Lung (tissue), 12 donors: ENCODE measurements around the gene SLC35A1. TPM values are rescaled to one million over a fixed set of nuclear protein-coding genes. Genes with fewer than 3 reads are reported as not detected.

Experiments used
- ATAC-seq: fragments of 200-7000 bp; cut with Tn5 transposase; one replicate; pipeline ENCODE4 v1.9.1; 2020; ENCODE audit warnings: moderate number of reproducible peaks; ENCODE audit not compliant: insufficient read depth, low FRiP score
- DNase-seq, 3 donors: peaks; one replicate each; pipeline ENCODE4 v3.0.0-alpha.2; 2013 to 2017
- H3K27ac ChIP-seq, 2 donors: one replicate each; pipeline ENCODE4 v1.5.1; 2013; ENCODE audit warnings: mild to moderate bottlenecking in 2 of 2, moderate library complexity in 2 of 2, control low read depth in 1 of 2, inconsistent platforms in 1 of 2, low read depth in 1 of 2, low read length in 1 of 2
- H3K27me3 ChIP-seq, 3 donors: one replicate each; pipeline ENCODE4 v1.5.1; 2013; ENCODE audit warnings: low read length in 2 of 3; ENCODE audit not compliant: control insufficient read depth in 3 of 3, insufficient read depth in 3 of 3
- H3K36me3 ChIP-seq, 4 donors: one replicate each; pipeline ENCODE4 v1.5.1; 2013; ENCODE audit warnings: low read length in 4 of 4, mild to moderate bottlenecking in 1 of 4, moderate library complexity in 1 of 4; ENCODE audit not compliant: control insufficient read depth in 4 of 4, insufficient read depth in 4 of 4
- H3K4me1 ChIP-seq, 5 donors: one replicate each; pipeline ENCODE4 v1.5.1; 2013; ENCODE audit warnings: low read length in 5 of 5, mild to moderate bottlenecking in 2 of 5, moderate library complexity in 1 of 5; ENCODE audit not compliant: control insufficient read depth in 5 of 5, insufficient read depth in 5 of 5
- H3K4me3 ChIP-seq: one replicate; pipeline ENCODE4 v1.5.1; 2013; ENCODE audit warnings: mild to moderate bottlenecking, control low read depth, moderate library complexity
- H3K9ac ChIP-seq, 2 donors: one replicate each; pipeline ENCODE4 v1.5.1; 2013; ENCODE audit warnings: low read length in 2 of 2, control low read depth in 1 of 2; ENCODE audit not compliant: insufficient read depth in 1 of 2
- H3K9me3 ChIP-seq, 4 donors: one replicate each; pipeline ENCODE4 v1.5.1; 2013; ENCODE audit warnings: low read length in 3 of 4, mild to moderate bottlenecking in 1 of 4, moderate library complexity in 1 of 4; ENCODE audit not compliant: control insufficient read depth in 4 of 4, insufficient read depth in 3 of 4
- WGBS, 2 donors: extraction: QIAGEN DNeasy Blood & Tissue Kit; methylation state at CpG; one replicate each; pipeline ENCODE4 v1.1.7; 2013; 5-methylcytosine and 5-hydroxymethylcytosine counted together
- polyA plus RNA-seq, 2 donors: library from polyadenylated mRNA; stranded (reverse); fragments of 200-250 nt; gene quantifications; one replicate each; pipeline ENCODE4 v1.2.1, GENCODE V29; 2013
- total RNA-seq, 2 donors: library from RNA; depleted of rRNA in 1 of 2; stranded (reverse); fragments of >200 nt in 1 of 2; gene quantifications; one replicate each; pipeline ENCODE4 v1.2.1, GENCODE V29; 2014 to 2021
- TF ChIP-seq, protein P1 (sequence below): IDR thresholded peaks from 2 replicates; pipeline ENCODE4 v1.5.1; 2012; ENCODE audit warnings: mild to moderate bottlenecking; ENCODE audit errors: control extremely low read depth, extremely low read depth
- donor health status: control.
- donor health status: control.
- donor health status: Bipolar disorder and iron deficiency.
- donor health status: healthy.
- donor health status: DM: yes; HTN: yes; CAD: no.

Gene SLC35A1
- total and polyA plus RNA-seq, 4 donors: 19.3 to 42.2 (median 27.2) TPM

- H3K27ac ChIP-seq: no peak overlapping the region
- ATAC-seq (no peak), DNase-seq (no peak)
- H3K9ac ChIP-seq: no peak overlapping the region
- H3K4me1 ChIP-seq: no peaks in the 10 kb centered on the region
- peaks cover 0 to 2% (median 0%) of the 10 kb centered on the region in 4 donors for H3K9me3 ChIP-seq
- TF ChIP-seq, protein P1, sequence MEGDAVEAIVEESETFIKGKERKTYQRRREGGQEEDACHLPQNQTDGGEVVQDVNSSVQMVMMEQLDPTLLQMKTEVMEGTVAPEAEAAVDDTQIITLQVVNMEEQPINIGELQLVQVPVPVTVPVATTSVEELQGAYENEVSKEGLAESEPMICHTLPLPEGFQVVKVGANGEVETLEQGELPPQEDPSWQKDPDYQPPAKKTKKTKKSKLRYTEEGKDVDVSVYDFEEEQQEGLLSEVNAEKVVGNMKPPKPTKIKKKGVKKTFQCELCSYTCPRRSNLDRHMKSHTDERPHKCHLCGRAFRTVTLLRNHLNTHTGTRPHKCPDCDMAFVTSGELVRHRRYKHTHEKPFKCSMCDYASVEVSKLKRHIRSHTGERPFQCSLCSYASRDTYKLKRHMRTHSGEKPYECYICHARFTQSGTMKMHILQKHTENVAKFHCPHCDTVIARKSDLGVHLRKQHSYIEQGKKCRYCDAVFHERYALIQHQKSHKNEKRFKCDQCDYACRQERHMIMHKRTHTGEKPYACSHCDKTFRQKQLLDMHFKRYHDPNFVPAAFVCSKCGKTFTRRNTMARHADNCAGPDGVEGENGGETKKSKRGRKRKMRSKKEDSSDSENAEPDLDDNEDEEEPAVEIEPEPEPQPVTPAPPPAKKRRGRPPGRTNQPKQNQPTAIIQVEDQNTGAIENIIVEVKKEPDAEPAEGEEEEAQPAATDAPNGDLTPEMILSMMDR: no peak
- WGBS, 2 donors: 91 to 94% methylated on average over 6 of the region's 6 CpGs
- H3K36me3 ChIP-seq: peaks cover 4 to 24% (median 10%) of the 10 kb centered on the region in 4 donors
- no peak overlapping the region for H3K4me3 ChIP-seq
- no peaks in the 10 kb centered on the region for H3K27me3 ChIP-seq
Measured at GRCh38 chr6:87539554-87539953, 66.8 kb downstream of the SLC35A1 start.

DNA sequence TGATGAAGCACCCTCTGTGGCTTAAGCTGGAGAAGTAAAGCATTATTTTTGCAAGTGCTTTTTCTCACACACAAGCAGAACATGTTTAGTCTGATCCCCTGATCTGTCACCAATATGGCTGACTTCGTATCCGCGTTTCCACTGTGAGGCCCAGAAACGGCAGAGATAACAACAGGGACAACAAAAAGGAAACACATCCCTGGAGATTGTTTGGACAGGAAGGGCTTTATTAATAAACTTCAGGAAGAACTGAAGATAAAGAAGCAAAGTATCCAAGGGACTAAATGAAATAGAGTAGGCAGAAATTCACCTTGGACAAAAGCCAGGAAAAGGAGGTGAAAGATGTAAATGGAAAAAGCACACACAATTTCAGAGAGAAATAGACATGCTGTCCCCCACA lies 67.8 kb downstream of the SLC35A1 start:
- DNase-seq (peak in 2 of 3 donors; percentile 26 to 46), ATAC-seq (no peak)
- TF ChIP-seq, protein P1: no peak
- Histone ChIP-seq H3K27me3 (no peaks in the 10 kb centered on the region), H3K9ac (no peak overlapping the region), H3K36me3 (peaks cover 6 to 23% (median 12%) of the 10 kb centered on the region in 4 donors), H3K4me1 (no peaks in the 10 kb centered on the region), H3K4me3 (no peak overlapping the region), H3K9me3 (peaks cover 0 to 2% (median 0%) of the 10 kb centered on the region in 4 donors), H3K27ac (no peak overlapping the region)
- WGBS, 2 donors: 51 to 81% methylated on average over 4 of the region's 4 CpGs

- Histone ChIP-seq H3K9ac (no peak overlapping the region), H3K9me3 (peaks cover 0 to 2% (median 0%) of the 10 kb centered on the region in 4 donors), H3K4me3 (no peak overlapping the region), H3K27me3 (no peaks in the 10 kb centered on the region), H3K4me1 (no peaks in the 10 kb centered on the region), H3K27ac (peak overlapping the region in 1 of 2 donors; percentile 40), H3K36me3 (peaks cover 6 to 27% (median 12%) of the 10 kb centered on the region in 4 donors)
- ATAC-seq: no peak
- TF ChIP-seq, protein P1: no peak
- WGBS, 2 donors: 88 to 92% methylated on average over 1 of the region's 1 CpG
- DNase-seq: no peak
Measured at GRCh38 chr6:87541041-87541440, 68.3 kb downstream of the SLC35A1 start.

DNA sequence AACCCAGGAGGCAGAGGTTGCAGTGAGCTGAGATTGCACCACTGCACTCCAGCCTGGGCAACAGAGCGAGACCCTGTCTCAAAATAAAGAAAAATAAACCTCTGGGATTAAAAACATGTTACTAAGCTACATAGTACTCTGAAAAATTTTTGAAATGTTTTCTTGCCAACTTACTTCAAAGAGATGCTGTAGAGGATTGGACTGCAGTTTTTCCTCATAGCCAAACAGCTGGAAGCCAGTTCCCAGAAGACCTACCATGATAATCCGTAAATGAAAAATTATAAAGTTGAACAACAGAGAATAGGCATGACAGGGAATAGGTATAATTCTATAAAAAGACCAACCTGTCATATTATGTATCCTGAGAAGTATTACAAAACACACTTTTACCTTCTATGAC lies 69.0 kb downstream of the SLC35A1 start:
- Histone ChIP-seq H3K36me3 (peaks cover 9 to 27% (median 16%) of the 10 kb centered on the region in 4 donors), H3K27ac (no peak overlapping the region), H3K4me3 (no peak overlapping the region), H3K4me1 (no peaks in the 10 kb centered on the region), H3K27me3 (no peaks in the 10 kb centered on the region), H3K9me3 (peaks cover 0 to 2% (median 0%) of the 10 kb centered on the region in 4 donors), H3K9ac (no peak overlapping the region)
- WGBS, 2 donors: 83 to 94% methylated on average over 2 of the region's 2 CpGs
- DNase-seq: no peak
- TF ChIP-seq, protein P1: no peak
- ATAC-seq: no peak
